GM10847 (cell line): Measurements from ENCODE around the gene C1orf35.

Source experiments
- POLR2A ChIP-seq: IDR thresholded peaks from 2 replicates; pipeline ENCODE4 v1.6.1; 2011; ENCODE audit not compliant: insufficient read length; ENCODE audit errors: extremely low read depth

The C1orf35 gene

DNA sequence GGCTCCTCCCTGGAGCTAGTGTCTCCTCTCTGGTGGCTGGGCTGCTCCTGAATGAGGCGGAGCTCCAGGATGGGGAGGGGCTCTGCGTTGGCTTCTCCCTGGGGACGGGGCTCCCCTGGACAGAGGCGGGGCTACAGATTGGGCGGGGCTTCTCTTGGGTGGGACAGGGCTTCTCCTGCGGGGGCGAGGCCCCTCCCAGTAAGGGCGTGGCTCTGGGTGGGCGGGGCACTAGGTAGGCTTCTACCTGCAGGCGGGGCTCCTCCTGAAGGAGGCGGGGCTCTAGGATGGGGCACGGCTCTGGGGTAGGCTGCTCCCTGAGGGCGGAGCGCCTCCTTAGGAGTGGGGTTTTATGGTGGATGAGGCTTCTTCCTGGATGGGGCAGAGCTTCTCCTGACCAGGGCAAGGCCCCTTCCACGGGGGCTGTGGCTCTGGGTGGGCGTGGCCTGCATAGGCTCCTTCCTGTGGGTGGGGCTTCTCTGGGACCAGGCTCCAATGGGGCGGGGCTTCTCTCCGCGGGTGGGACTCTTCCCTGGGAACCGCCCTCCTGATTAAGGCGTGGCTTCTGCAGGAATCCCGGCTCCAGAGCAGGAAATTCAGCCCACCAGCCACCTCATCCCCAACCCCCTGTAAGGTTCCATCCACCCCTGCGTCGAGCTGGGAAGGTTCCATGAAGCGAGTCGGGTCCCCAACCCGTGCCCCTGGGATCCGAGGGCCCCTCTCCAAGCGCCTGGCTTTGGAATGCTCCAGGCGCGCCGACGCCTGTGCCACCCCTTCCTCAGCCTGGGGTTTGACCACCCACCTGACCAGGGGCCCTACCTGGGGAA lies 43.3 kb downstream of the C1orf35 start:
- TF ChIP-seq POLR2A: no peak

DNA sequence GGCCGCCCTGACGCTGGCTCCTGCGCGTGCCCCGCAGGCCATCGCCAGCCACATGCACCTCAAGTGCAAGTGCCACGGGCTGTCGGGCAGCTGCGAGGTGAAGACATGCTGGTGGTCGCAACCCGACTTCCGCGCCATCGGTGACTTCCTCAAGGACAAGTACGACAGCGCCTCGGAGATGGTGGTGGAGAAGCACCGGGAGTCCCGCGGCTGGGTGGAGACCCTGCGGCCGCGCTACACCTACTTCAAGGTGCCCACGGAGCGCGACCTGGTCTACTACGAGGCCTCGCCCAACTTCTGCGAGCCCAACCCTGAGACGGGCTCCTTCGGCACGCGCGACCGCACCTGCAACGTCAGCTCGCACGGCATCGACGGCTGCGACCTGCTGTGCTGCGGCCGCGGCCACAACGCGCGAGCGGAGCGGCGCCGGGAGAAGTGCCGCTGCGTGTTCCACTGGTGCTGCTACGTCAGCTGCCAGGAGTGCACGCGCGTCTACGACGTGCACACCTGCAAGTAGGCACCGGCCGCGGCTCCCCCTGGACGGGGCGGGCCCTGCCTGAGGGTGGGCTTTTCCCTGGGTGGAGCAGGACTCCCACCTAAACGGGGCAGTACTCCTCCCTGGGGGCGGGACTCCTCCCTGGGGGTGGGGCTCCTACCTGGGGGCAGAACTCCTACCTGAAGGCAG lies 44.0 kb downstream of the C1orf35 start:
- TF ChIP-seq POLR2A: no peak

DNA sequence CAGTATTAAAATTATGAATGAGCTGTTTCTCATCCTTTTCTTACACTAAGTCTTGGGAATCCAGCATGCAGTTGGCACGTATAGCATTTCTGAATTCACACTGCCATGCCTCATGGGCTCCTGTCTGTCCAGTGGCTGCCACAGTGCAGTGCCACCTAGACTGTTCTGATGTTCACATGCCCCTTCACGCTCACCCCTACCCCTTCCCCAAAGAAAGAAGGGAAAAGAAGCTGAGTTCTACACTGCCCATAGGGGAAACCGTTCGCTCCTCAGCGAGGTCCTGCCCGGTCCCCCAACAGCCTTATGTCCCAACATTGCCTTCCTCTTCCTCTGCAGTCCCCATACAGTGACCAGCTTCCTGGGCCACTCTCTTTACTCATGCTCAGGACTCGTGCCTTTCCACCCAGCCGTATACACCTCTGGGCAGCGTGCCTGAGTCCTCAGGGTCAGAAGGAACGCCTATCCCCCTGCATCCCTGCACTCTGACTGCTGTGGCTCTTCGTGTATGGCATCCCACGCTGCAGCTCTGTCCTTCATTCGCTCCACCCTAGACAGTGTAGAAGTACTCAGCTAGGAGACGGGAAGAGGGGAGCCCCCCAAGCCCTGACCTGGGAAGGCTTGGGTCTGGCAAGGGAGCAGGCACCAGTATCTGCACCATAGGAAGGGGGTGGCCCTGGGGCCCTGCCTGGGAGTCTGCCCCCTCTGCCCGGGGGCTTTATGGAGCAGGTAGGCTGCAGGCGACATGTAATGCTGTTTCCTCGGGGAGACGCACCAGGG lies 44.8 kb downstream of the C1orf35 start:
- TF ChIP-seq POLR2A: no peak
